ENCODE data around the gene RGS12.

- TF ChIP-seq EZH2 (IDR thresholded peaks at IDR 0.05; ENCODE audit: borderline replicate concordance) (no peak), CTCF (IDR thresholded peaks at IDR 0.05; ENCODE audit: poor library complexity) (no peak), EZH2phosphoT487 (IDR thresholded peaks at IDR 0.05; ENCODE audit: low read depth, severe bottlenecking, unreplicated experiment) (no peak)
Observed at GRCh38 chr4:3316146-3316545, 23.3 kb downstream of the RGS12 start.

All from hepatocyte (in vitro differentiated cells).